OCI-LY7 (cell line): ENCODE data around the gene C1QL4. TPM values are rescaled to one million over a fixed set of nuclear protein-coding genes. Genes with fewer than 3 reads are reported as not detected.

Source experiments
- BruUV-seq: library from RNA; stranded (reverse); fragments of 400-500 nt; replicated peaks from 2 replicates; lab custom pipeline; 2021; lab: Mats Ljungman, UMichigan
- CTCF ChIA-PET: fragments of 300-600 bp; sonication (Branson Sonifier 250); formaldehyde crosslinking; loops from one replicate; lab custom pipeline; 2022; ENCODE audit warnings: antibody characterized with exemption; ENCODE audit not compliant: unreplicated experiment; lab: Charles Lee
- POLR2A ChIA-PET: fragments of 300-600 bp; sonication (Branson Sonifier 250); formaldehyde crosslinking; loops from one replicate; lab custom pipeline; 2022; ENCODE audit warnings: antibody characterized with exemption; lab: Charles Lee
- DNase-seq: peaks from one replicate; pipeline ENCODE4 v3.0.0-alpha.2; 2015; ENCODE audit warnings: low spot score
- H2AFZ ChIP-seq: fragments of 200-600 bp; sonication (generic), shearing (Covaris generic); 2 replicates; pipeline ENCODE4 v1.6.1; 2014; ENCODE audit warnings: mild to moderate bottlenecking, antibody characterized with exemption, low read length, moderate library complexity
- H3K27ac ChIP-seq: fragments of 200-600 bp; sonication (generic); 2 replicates; pipeline ENCODE4 v1.5.1; 2014; ENCODE audit warnings: mixed run types, low read depth, mild to moderate bottlenecking, moderate library complexity, low read length, inconsistent platforms; ENCODE audit not compliant: poor library complexity, severe bottlenecking
- H3K36me3 ChIP-seq: fragments of 200-600 bp; sonication (generic); 2 replicates; pipeline ENCODE4 v1.6.1; 2014; ENCODE audit warnings: mild to moderate bottlenecking, antibody characterized with exemption, low read length, moderate library complexity, mixed read lengths; ENCODE audit not compliant: insufficient read depth
- H3K4me1 ChIP-seq: fragments of 200-600 bp; sonication (generic); 2 replicates; pipeline ENCODE4 v1.5.1; 2014; ENCODE audit warnings: mild to moderate bottlenecking, low read length; ENCODE audit not compliant: insufficient read depth, poor library complexity, severe bottlenecking
- H3K4me2 ChIP-seq: fragments of 200-600 bp; sonication (generic); 2 replicates; pipeline ENCODE4 v1.6.1; 2014; ENCODE audit warnings: mild to moderate bottlenecking, low read length
- H3K4me3 ChIP-seq: fragments of 200-600 bp; sonication (generic); 2 replicates; pipeline ENCODE4 v1.5.1; 2014; ENCODE audit warnings: mild to moderate bottlenecking, low read depth, low read length; ENCODE audit not compliant: poor library complexity, severe bottlenecking
- H3K79me2 ChIP-seq: fragments of 200-600 bp; sonication (generic); 2 replicates; pipeline ENCODE4 v1.6.1; 2016; ENCODE audit warnings: low read depth, mild to moderate bottlenecking, low read length, moderate library complexity, mixed read lengths; ENCODE audit not compliant: insufficient read depth
- H3K9me2 ChIP-seq: fragments of 200-600 bp; sonication (generic); 2 replicates; pipeline ENCODE4 v1.6.1; 2016; ENCODE audit warnings: mild to moderate bottlenecking, low read length, mixed read lengths; ENCODE audit not compliant: insufficient read depth
- H3K9me3 ChIP-seq: fragments of 200-600 bp; sonication (generic); 2 replicates; pipeline ENCODE4 v1.6.1; 2014; ENCODE audit warnings: mild to moderate bottlenecking, mixed run types, low read length, mixed read lengths
- H4K20me1 ChIP-seq: fragments of 200-600 bp; sonication (generic); 2 replicates; pipeline ENCODE4 v1.6.1; 2014; ENCODE audit warnings: mild to moderate bottlenecking, antibody characterized with exemption, low read length, moderate library complexity, mixed read lengths; ENCODE audit not compliant: insufficient read depth
- CTCF ChIP-seq: fragments of 200-600 bp; sonication (generic); conservative IDR thresholded peaks from 2 replicates; pipeline ENCODE4 v1.5.1; 2014; ENCODE audit warnings: mild to moderate bottlenecking, antibody characterized with exemption, low read length, moderate library complexity, mixed read lengths
- EZH2phosphoT487 ChIP-seq: fragments of 200-600 bp; sonication (generic); IDR thresholded peaks from 2 replicates; pipeline ENCODE4 v1.6.1; 2018; ENCODE audit warnings: low read depth, borderline replicate concordance, mild to moderate bottlenecking, mixed run types, antibody characterized with exemption, low read length, moderate library complexity, mixed read lengths
- intact Hi-C: fragments of 100-400 bp; cut with micrococcal nuclease; formaldehyde crosslinking; loops from one replicate; pipeline ENCODE4 v1.10.0; 2022; ENCODE audit not compliant: unreplicated experiment
- total RNA-seq, 2 experiments: library from RNA; depleted of rRNA in 1 of 2; stranded (reverse); fragments of >200 nt in 1 of 2; shearing (Covaris generic) in 1 of 2; gene quantifications; 2 replicates each; pipeline ENCODE4 v1.2.3, GENCODE V29; 2014 to 2022

The C1QL4 gene
- total RNA-seq, 2 experiments from 2014 or later: 0.19 TPM; not detected in 1

DNA sequence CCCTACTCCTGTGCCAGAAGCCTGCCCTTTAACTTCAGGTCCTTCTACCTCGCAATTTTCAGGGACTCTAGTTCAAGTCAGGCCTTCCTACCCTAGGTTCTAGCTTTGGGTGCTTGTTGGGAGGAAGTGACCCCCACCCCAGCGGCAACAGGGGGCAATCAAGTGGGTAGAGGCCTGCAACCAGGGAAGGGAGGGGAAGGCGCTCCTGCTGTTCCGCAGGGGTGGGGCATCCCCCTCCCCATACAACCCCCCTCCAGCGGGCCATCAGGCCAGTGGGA is 42.2 kb downstream of the C1QL4 start:
- H3K9me2 ChIP-seq: no peaks in the 10 kb centered on the region
- H3K27ac ChIP-seq: no peak overlapping the region
- no peak overlapping the region for H3K4me3 ChIP-seq
- H3K36me3 ChIP-seq: no peaks in the 10 kb centered on the region
- H3K79me2 ChIP-seq: no peaks in the 10 kb centered on the region
- BruUV-seq: no TSS peak
- DNase-seq: no peak
- H3K4me2 ChIP-seq: no peak overlapping the region
- H3K9me3 ChIP-seq: no peaks in the 10 kb centered on the region
- no peak for TF ChIP-seq EZH2phosphoT487
- TF ChIP-seq CTCF: no peak
- intact Hi-C loops: no loop called here
- H3K4me1 ChIP-seq: peaks cover 8% of the 10 kb centered on the region
- H4K20me1 ChIP-seq: no peaks in the 10 kb centered on the region
- POLR2A ChIA-PET: interaction anchor here (1.2 to 1.4 kb wide), 2 partner anchors 15 to 31 kb away, joined by 3 read pairs; no protein-coding TSS in a partner anchor
- CTCF ChIA-PET: interaction anchor here (0.6 kb wide), 1 partner anchor 28 kb away, joined by 3 read pairs; the partner anchor contains the start of gene TROAP
- H2AFZ ChIP-seq: no peak overlapping the region

- no peak for DNase-seq
- no peaks in the 10 kb centered on the region for H4K20me1 ChIP-seq
- H3K4me1 ChIP-seq: peaks cover 8% of the 10 kb centered on the region
- ChIA-PET CTCF (interaction anchor here (0.6 to 1.0 kb wide), 3 partner anchors 29 to 267 kb away, joined by 3 read pairs; partner anchors contain the start of gene TROAP), POLR2A (interaction anchor here (0.6 to 1.4 kb wide), 3 partner anchors 9 to 30 kb away, joined by 3 read pairs; no protein-coding TSS in a partner anchor)
- TF ChIP-seq EZH2phosphoT487: no peak
- no peak for TF ChIP-seq CTCF
- H3K27ac ChIP-seq: no peak overlapping the region
- no peaks in the 10 kb centered on the region for H3K9me3 ChIP-seq
- no peaks in the 10 kb centered on the region for H3K79me2 ChIP-seq
- no peak overlapping the region for H3K4me2 ChIP-seq
- no peak overlapping the region for H3K4me3 ChIP-seq
- no TSS peak for BruUV-seq
- intact Hi-C loops: no loop called here
- no peaks in the 10 kb centered on the region for H3K9me2 ChIP-seq
- H2AFZ ChIP-seq: no peak overlapping the region
- no peaks in the 10 kb centered on the region for H3K36me3 ChIP-seq
Measured at GRCh38 chr12:49294086-49294803, 42.7 kb downstream of the C1QL4 start.
